Activated T-cell treated with anti-CD3 and anti-CD28 coated beads, Interleukin-2, amount 50 U/mL, for 4 hours (primary cell): ENCODE data around the gene PDP2. TPM values are rescaled to one million over a fixed set of nuclear protein-coding genes. Genes with fewer than 3 reads are reported as not detected.

Source experiments
- ATAC-seq, 2 donors: fragments of 200-7000 bp; cut with Tn5 transposase; one replicate each; pipeline ENCODE4 v1.10.0; 2021
- DNase-seq: peaks from one replicate; pipeline ENCODE4 v3.0.0-alpha.2; 2020
- H3K27me3 Mint-ChIP-seq: one replicate; pipeline ENCODE4 v1.8.0; 2021; ENCODE audit warnings: low read depth, mixed read lengths
- H3K36me3 Mint-ChIP-seq: one replicate; pipeline ENCODE4 v1.8.0; 2022; ENCODE audit warnings: mixed read lengths; ENCODE audit not compliant: insufficient read depth
- H3K4me1 Mint-ChIP-seq: one replicate; pipeline ENCODE4 v1.8.0; 2021; ENCODE audit warnings: low read depth, mixed read lengths
- H3K4me3 Mint-ChIP-seq: one replicate; pipeline ENCODE4 v1.8.0; 2021; ENCODE audit warnings: mild to moderate bottlenecking, moderate library complexity, mixed read lengths
- H3K9me3 Mint-ChIP-seq: one replicate; pipeline ENCODE4 v1.8.0; 2021; ENCODE audit warnings: mixed read lengths
- total RNA-seq, 3 donors: library from RNA; stranded (reverse); gene quantifications; one replicate each; pipeline ENCODE4 v1.2.1, GENCODE V29; 2021

The PDP2 gene, protein sequence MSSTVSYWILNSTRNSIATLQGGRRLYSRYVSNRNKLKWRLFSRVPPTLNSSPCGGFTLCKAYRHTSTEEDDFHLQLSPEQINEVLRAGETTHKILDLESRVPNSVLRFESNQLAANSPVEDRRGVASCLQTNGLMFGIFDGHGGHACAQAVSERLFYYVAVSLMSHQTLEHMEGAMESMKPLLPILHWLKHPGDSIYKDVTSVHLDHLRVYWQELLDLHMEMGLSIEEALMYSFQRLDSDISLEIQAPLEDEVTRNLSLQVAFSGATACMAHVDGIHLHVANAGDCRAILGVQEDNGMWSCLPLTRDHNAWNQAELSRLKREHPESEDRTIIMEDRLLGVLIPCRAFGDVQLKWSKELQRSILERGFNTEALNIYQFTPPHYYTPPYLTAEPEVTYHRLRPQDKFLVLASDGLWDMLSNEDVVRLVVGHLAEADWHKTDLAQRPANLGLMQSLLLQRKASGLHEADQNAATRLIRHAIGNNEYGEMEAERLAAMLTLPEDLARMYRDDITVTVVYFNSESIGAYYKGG
- 10 to 100 TPM; 27.4 to 31.1 (median 28.4) TPM for total RNA-seq

DNA sequence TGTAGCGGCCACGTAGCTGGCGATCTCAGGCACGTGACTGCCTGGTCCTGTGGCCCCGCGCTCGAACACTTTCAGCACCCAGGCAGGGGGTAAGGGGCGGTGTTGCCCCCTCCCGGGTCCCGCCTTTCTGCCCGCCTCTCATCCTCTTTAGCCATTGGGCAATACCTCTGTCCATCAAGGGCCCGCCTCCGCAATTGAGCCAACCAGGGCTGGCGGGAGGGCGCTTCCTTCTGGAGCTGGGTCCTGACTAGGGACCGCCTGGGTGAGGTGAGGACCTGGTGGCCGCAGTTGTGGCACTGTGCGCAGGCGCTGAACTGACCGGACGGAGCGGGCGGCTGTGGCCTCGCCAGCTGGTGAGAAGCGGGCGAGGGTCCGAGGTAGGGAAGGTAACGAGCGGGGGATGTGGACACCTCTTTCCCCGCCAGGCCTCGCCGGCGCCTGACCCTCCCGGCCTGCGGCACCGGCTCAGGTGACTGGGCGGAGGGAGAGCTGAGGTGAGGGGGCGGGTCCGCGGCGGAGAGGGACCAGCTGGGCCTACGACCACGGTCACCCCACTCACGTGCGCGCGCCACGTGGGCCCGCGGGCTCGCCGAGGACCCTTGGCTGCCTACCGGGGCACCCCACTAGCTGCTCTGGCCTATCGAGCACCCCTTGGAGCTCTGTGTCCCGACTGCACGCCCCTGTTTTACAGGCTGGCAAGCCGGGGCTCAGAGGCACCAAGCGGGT is at the start of gene PDP2:
TSS of gene PDP2 (plus strand) at position 228 of the 726 bp plus-strand sequence. CDS start 3,770 bp downstream, outside the sequence.
- peak; percentile 94 to 95 for ATAC-seq
- peak; percentile 86 for DNase-seq
- peaks cover 8% of the 10 kb centered on the region for H3K9me3 Mint-ChIP-seq
- H3K4me3 Mint-ChIP-seq, result peak within 1 kb of the TSS; percentile 99
- H3K27me3 Mint-ChIP-seq, result no peaks in the 10 kb centered on the region
- H3K4me1 Mint-ChIP-seq, result peaks cover 38% of the 10 kb centered on the region
- H3K36me3 Mint-ChIP-seq, result peaks cover 12% of the 10 kb centered on the region

DNA sequence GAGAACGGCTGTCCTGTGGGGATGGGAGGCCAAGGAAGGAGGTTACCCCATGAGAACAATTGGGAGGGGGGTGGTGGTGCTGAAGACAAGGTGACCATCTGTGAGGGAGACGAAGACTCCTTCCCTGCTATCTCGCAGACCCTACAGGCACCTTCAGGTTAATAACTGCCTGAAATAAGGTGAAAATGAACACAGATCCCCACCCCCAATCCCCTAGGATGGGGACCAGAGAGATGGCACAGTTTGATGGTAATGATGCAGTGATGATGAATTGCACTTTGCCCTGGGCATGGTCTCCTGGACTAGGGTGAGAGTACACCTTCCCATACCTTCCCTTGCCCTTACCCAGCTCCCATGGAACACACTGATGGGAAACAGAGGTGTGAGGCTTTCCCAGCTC is 48.1 kb upstream of the PDP2 start:
- H3K4me1 Mint-ChIP-seq, result peaks cover 19% of the 10 kb centered on the region
- H3K36me3 Mint-ChIP-seq, result peaks cover 4% of the 10 kb centered on the region
- no peaks in the 10 kb centered on the region for H3K9me3 Mint-ChIP-seq
- no peak for DNase-seq
- no peak overlapping the region for H3K4me3 Mint-ChIP-seq
- no peak for ATAC-seq
- peaks cover 3% of the 10 kb centered on the region for H3K27me3 Mint-ChIP-seq

DNA sequence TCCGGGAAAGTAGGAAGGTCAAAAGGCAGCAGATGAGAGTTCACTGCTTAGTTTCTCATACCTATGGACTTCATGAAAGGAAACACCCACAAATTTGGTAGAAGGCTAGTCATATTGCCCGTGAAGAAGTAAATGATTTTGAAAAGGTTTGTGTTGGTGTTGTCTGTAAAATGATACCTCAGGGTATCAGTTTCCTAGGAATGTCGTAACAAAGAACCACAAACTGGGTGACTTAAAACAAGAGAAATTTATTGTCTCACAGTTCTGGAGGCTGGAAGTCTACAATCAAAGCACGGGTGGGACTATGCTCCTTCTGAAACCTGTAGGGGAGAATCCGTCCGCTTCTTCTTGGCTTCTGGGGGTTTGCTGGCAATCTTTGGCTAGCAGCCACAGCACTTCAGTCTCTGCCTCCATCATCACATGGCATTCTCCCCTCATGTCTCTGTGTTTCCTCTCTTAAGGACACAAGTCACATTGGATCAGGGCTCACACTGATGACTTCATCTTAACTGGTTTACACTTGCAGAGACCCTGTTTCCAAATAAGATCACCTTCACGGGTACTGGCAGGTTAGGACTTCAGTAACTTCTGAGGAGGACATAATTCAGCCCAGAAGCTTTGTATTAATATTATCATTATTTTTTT is 47.5 kb upstream of the PDP2 start:
- DNase-seq (no peak), ATAC-seq (no peak)
- H3K9me3 Mint-ChIP-seq, result no peaks in the 10 kb centered on the region
- H3K27me3 Mint-ChIP-seq, result peaks cover 3% of the 10 kb centered on the region
- peaks cover under 1% of the 10 kb centered on the region for H3K36me3 Mint-ChIP-seq
- no peak overlapping the region for H3K4me3 Mint-ChIP-seq
- H3K4me1 Mint-ChIP-seq, result peaks cover 15% of the 10 kb centered on the region

DNA sequence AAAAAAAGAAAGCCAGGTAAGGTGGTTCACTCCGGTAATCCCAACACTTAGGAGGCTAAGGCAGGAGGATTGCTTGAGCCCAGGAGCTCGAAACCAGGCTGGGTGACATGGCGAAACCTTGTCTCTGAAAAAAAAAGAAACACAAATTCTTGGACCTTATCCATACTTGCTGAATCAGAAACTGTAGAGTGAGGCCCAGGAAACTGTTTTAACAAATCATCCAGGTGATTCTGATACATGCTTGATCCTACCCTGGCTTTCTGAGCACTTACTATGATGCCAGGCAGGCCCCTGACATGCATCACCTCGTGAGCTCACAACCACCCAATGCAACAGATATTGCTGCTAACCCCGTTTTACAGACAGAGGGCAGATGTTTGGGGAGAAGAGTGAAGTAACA is 45.6 kb upstream of the PDP2 start:
- Mint-ChIP-seq H3K9me3 (no peaks in the 10 kb centered on the region), H3K27me3 (peaks cover 7% of the 10 kb centered on the region), H3K4me3 (no peak overlapping the region), H3K4me1 (peaks cover under 1% of the 10 kb centered on the region), H3K36me3 (no peaks in the 10 kb centered on the region)
- no peak for ATAC-seq
- DNase-seq, result no peak

DNA sequence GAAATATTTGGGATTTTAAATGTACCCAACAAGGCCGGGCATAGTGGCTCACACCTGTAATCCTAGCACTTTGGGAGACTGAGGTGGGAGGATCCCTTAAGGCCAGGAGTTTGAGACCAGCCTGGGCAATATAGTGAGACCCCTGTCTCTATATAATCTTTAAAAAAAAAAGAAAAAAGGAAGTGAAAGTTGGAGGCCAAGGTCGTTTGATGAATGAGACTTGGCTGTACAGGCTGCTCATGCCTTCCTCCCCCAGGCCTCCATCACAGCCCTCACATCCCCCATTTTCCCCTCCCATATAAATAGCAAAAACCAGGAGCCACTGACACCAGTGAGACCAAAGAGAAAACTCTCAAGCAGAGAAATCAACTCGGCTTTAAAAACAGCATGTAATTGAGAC is 39.4 kb upstream of the PDP2 start:
- no peak for DNase-seq
- Mint-ChIP-seq H3K27me3 (peaks cover 37% of the 10 kb centered on the region), H3K4me3 (no peak overlapping the region), H3K9me3 (no peaks in the 10 kb centered on the region), H3K36me3 (no peaks in the 10 kb centered on the region), H3K4me1 (peaks cover 7% of the 10 kb centered on the region)
- no peak for ATAC-seq

DNA sequence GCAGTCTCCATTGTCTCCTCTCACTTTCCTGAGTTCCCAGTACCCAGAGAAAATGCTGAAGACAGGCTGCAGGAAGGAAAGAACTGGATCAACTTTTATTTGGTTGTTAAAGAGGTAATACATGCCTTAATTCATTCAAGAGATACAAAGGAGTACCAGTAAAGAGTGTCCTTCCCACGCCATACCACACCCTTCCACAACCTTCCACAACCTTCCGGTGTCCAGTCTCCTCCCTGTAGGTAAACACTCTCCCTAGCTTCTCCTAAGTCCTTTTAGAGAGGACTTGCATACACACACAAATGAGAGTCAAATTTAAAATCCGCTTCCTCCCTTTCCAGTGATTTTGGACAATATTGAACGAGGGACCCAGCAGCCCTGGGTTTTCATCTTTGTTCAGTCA is 38.9 kb upstream of the PDP2 start:
- Mint-ChIP-seq H3K4me1 (peaks cover 7% of the 10 kb centered on the region), H3K27me3 (peaks cover 42% of the 10 kb centered on the region), H3K9me3 (no peaks in the 10 kb centered on the region), H3K4me3 (no peak overlapping the region), H3K36me3 (no peaks in the 10 kb centered on the region)
- DNase-seq, result no peak
- no peak for ATAC-seq

DNA sequence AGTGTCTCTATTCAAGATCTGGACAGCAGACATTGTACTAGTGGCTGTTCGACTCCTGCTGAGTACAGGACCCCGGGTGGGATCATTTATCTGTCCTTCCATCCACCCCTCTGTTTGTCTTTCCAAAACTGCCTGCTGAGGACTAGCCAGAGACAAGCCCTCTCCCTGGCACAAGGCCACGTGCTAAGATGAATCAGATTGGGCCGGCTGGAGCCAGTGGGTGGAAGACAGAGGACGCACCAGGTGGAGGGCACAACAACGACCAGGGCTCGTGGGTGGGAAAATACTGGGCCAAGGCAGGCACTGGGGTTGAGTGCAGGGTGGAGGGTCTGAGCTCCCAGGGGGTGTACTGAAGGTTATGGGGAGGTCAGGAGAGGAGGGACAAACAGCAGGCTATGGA is 37.5 kb upstream of the PDP2 start:
- H3K9me3 Mint-ChIP-seq, result no peaks in the 10 kb centered on the region
- ATAC-seq (no peak), DNase-seq (no peak)
- H3K36me3 Mint-ChIP-seq, result no peaks in the 10 kb centered on the region
- H3K4me1 Mint-ChIP-seq, result peaks cover 7% of the 10 kb centered on the region
- no peak overlapping the region for H3K4me3 Mint-ChIP-seq
- H3K27me3 Mint-ChIP-seq, result peaks cover 47% of the 10 kb centered on the region

DNA sequence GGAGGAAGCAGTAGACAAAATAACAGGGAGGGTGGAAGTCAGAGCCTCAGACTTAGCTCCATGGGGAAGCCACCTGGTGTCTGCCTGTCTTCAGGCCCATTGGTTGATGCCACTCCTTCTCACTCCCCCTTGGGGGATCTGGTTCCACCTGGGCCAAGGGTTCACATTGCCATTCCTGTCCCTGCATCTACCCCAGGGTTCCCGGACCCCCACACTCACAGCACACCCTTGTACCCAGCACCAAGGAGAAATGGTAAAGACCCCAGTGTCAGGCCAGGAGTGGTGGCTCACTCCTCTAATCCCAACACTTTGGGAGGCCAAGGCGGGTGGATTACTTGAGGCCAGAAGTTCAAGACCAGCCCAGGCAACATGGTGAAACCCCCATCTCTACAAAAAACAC is 37.1 kb upstream of the PDP2 start:
- Mint-ChIP-seq H3K27me3 (peaks cover 47% of the 10 kb centered on the region), H3K9me3 (no peaks in the 10 kb centered on the region), H3K36me3 (no peaks in the 10 kb centered on the region), H3K4me1 (peaks cover 7% of the 10 kb centered on the region), H3K4me3 (no peak overlapping the region)
- DNase-seq, result no peak
- ATAC-seq, result no peak

DNA sequence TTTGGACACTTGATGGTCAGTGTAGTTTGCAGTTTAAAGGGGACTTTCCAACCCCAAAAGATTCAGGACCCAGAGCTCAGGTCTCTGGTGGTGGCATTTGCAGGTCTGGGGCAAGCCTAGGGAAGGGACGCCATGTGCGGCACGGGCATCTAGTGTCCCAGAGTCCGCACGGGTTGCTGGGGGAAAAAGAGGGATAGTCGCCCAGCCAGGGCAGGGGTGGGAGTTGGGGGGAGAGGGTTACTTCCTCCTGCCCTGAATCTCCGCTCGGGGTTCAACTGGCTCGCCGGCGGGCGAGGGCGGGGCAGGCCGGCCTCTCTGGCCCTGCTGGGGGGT is 36.3 kb upstream of the PDP2 start:
- Mint-ChIP-seq H3K27me3 (peaks cover 43% of the 10 kb centered on the region), H3K4me3 (peak overlapping the region; percentile 61), H3K4me1 (peaks cover 7% of the 10 kb centered on the region), H3K9me3 (no peaks in the 10 kb centered on the region), H3K36me3 (no peaks in the 10 kb centered on the region)
- DNase-seq, result no peak
- ATAC-seq, result no peak

DNA sequence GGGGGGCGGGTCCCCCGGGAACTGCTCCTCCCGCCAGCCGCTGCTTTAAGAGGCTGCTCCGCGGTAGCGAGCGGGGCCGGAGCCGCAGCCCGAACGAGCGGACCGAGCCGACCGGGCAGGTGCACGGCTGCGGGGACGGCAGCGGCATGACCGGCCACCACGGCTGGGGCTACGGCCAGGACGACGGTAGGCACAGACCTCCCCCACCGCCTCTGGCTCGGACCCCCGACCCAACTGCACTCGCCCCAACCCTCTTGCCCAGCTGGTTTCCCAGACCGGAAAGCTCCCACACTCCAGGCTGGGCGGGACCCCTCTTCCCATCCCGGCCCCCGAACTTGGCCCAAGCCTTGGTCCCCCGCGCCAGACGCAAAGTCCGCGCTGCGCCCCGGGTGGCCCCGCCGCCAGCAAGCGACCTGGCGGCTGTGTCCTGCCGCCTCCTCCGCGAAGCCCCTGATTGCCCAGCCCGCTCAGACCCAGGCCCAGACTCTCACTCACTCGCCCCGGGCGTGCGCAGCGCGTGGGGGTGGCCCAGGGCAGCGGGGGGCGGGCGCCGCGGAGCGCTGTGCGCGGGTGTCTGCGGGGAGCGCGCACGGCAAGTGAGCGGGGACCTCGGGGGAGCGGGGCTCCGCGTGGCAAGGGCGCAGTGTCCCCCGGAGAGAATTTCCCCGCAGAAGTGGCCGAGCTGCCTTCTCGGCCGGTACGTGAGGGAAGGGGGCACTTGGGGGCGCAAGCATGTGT is 35.8 kb upstream of the PDP2 start, which contains the start of gene CA7:
TSS of gene CA7 (plus strand) at position 73 of the 738 bp plus-strand sequence. CDS start at position 147, 74 bp downstream.
- H3K36me3 Mint-ChIP-seq, result no peaks in the 10 kb centered on the region
- peak within 1 kb of the TSS; percentile 61 for H3K4me3 Mint-ChIP-seq
- H3K4me1 Mint-ChIP-seq, result peaks cover 7% of the 10 kb centered on the region
- no peak for DNase-seq
- H3K27me3 Mint-ChIP-seq, result peaks cover 43% of the 10 kb centered on the region
- peak; percentile 65 to 74 for ATAC-seq
- no peaks in the 10 kb centered on the region for H3K9me3 Mint-ChIP-seq

DNA sequence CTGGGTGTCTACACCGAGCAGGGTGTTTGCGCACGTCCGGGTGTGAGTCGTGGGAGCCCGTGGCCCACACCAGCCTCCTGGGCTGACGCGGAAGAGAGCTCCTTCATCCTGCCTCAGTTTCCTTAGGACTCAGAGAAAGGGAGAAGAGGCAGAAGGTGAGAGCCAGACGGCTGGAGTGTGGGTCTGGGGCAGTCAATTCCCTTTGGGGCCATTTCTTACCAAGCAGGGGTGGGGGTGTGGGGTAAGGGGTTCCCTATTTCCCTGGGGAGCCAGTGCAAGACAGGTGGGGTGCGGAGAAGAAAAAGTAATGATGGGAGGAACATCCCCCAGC is 35.3 kb upstream of the PDP2 start:
- Mint-ChIP-seq H3K36me3 (no peaks in the 10 kb centered on the region), H3K27me3 (peaks cover 43% of the 10 kb centered on the region), H3K9me3 (no peaks in the 10 kb centered on the region), H3K4me1 (peaks cover 7% of the 10 kb centered on the region), H3K4me3 (no peak overlapping the region)
- DNase-seq, result no peak
- peak; percentile 20 to 39 for ATAC-seq

DNA sequence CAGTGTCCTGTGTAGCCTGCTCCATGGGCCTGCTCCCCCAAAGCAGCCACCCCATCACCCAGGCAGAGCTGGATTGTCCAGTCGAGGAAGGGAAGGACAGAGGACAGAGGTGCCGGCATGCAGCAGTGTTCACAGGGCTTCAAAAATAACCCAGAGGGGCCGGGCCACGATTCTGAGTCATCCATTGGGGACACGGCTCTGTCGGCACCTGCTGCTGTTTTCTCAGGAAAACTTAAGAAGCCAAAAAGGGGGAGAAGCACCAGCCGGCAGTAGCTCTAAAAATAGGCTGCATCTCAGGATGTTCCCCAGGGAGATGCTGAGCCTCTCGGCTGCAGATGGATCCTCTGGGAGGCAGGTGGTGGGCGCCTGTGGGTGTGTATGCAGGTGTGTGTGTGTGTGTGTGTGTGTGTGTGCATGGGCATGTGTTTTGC is 34.5 kb upstream of the PDP2 start:
- no peak overlapping the region for H3K4me3 Mint-ChIP-seq
- DNase-seq, result no peak
- no peaks in the 10 kb centered on the region for H3K36me3 Mint-ChIP-seq
- H3K27me3 Mint-ChIP-seq, result peaks cover 43% of the 10 kb centered on the region
- H3K9me3 Mint-ChIP-seq, result no peaks in the 10 kb centered on the region
- no peak for ATAC-seq
- H3K4me1 Mint-ChIP-seq, result peaks cover 7% of the 10 kb centered on the region

DNA sequence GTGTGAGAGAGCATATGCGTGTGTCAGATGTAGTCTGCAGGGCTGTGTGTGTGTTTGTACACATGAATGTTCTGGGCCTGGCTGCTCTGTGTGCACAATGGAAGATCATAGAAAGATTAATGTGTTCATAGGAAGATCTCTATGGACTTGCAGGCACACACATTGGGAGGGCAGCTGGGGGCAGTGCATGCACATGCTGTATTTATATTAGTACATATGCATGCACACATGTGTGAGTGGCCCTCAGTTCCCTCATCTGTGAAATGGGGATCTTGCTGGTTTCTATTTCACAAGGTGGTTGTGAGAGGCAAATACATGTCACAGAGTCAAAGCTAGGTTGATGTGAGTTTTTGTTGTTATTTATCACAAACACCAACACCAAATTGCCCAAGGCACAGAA is 34.0 kb upstream of the PDP2 start:
- ATAC-seq, result no peak
- Mint-ChIP-seq H3K9me3 (no peaks in the 10 kb centered on the region), H3K27me3 (peaks cover 43% of the 10 kb centered on the region), H3K36me3 (no peaks in the 10 kb centered on the region), H3K4me1 (peaks cover 7% of the 10 kb centered on the region), H3K4me3 (no peak overlapping the region)
- no peak for DNase-seq

DNA sequence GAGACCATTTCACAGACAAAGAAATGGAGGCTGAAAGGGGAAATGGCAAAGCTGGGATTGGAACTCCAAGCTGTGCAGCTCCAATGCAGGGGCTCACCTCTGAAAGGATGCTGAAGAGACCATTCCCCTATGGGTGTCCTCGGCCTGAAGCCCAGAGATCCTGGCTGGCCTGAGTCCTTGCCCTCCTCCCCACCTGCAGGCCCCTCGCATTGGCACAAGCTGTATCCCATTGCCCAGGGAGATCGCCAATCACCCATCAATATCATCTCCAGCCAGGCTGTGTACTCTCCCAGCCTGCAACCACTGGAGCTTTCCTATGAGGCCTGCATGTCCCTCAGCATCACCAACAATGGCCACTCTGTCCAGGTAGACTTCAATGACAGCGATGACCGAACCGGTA is 33.5 kb upstream of the PDP2 start:
- Mint-ChIP-seq H3K36me3 (no peaks in the 10 kb centered on the region), H3K4me1 (peaks cover 7% of the 10 kb centered on the region)

More for the DNA sequence above, 33.5 kb upstream of the PDP2 start:
- ATAC-seq (no peak), DNase-seq (no peak)
- Mint-ChIP-seq H3K4me3 (no peak overlapping the region), H3K27me3 (peaks cover 43% of the 10 kb centered on the region), H3K9me3 (no peaks in the 10 kb centered on the region)
